Stimulated activated naive CD8-positive, alpha-beta T cell treated with anti-CD3 and anti-CD28 coated beads, Interleukin-15, Interleukin-2, amounts not matched to agents 100 ng/mL and 50 ng/mL, for 24 hours (primary cell): ENCODE data around the gene ZSWIM6.

Experiments used
- H3K27ac Mint-ChIP-seq: one replicate; pipeline ENCODE4 v1.8.0; 2021; ENCODE audit warnings: mild to moderate bottlenecking, mixed read lengths
- H3K27me3 Mint-ChIP-seq: one replicate; pipeline ENCODE4 v1.8.0; 2021; ENCODE audit warnings: mixed read lengths
- H3K36me3 Mint-ChIP-seq: one replicate; pipeline ENCODE4 v1.8.0; 2021; ENCODE audit warnings: low read depth, mixed read lengths
- H3K4me1 Mint-ChIP-seq: one replicate; pipeline ENCODE4 v1.8.0; 2021; ENCODE audit warnings: low read depth, mixed read lengths
- H3K4me3 Mint-ChIP-seq: one replicate; pipeline ENCODE4 v1.8.0; 2021; ENCODE audit warnings: mild to moderate bottlenecking, mixed read lengths
- H3K9me3 Mint-ChIP-seq: one replicate; pipeline ENCODE4 v1.8.0; 2021; ENCODE audit warnings: mixed read lengths

The ZSWIM6 gene

DNA sequence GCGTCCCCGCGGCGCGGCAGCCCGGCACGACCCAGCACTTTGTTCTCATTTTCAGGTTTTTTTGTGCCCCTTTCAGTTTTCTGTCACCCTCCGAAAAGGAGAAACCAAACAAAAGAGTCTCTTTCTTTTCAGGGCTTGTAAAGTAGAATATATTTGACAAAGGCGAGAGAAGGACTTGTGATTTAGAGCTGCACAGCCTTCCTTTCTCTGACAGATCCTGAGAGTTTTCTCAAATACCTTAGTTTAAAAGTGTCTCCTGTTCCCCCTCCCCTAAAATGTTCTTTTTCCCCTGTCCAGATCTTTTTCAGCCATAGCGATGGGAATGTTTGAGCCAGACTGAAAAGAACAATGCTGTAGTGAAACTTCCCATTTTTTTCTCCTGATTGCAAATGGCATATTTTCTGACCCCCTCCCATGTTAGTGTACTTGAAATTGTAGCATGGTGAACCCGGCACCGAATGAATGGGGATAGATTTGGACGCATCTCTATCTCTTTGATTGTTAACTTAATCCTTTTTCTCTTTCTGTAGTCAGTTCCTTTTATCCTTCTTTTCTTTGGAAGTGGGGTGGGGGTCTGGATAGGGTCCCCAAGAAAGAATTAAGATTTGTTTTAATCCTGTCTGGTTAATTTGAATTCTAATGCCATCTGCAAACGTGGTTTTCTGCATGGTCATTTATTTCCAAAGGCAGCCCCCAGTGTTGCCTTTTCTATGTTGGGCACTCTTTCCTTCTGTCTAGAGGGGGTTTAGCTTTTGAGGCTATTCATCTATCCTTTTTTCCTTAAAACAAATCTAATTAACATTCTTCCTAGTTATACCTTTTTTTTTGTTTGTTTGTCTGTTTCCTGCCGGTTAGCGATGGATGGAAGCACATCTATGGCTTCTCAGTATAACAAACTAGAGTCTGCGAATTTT is 2.2 kb downstream of the ZSWIM6 start:
- H3K4me1 Mint-ChIP-seq, result peaks cover 39% of the 10 kb centered on the region
- peaks cover 3% of the 10 kb centered on the region for H3K9me3 Mint-ChIP-seq
- peak overlapping the region; percentile 81 for H3K4me3 Mint-ChIP-seq
- H3K36me3 Mint-ChIP-seq, result peaks cover 4% of the 10 kb centered on the region
- H3K27ac Mint-ChIP-seq, result no peak overlapping the region
- peaks cover 15% of the 10 kb centered on the region for H3K27me3 Mint-ChIP-seq

DNA sequence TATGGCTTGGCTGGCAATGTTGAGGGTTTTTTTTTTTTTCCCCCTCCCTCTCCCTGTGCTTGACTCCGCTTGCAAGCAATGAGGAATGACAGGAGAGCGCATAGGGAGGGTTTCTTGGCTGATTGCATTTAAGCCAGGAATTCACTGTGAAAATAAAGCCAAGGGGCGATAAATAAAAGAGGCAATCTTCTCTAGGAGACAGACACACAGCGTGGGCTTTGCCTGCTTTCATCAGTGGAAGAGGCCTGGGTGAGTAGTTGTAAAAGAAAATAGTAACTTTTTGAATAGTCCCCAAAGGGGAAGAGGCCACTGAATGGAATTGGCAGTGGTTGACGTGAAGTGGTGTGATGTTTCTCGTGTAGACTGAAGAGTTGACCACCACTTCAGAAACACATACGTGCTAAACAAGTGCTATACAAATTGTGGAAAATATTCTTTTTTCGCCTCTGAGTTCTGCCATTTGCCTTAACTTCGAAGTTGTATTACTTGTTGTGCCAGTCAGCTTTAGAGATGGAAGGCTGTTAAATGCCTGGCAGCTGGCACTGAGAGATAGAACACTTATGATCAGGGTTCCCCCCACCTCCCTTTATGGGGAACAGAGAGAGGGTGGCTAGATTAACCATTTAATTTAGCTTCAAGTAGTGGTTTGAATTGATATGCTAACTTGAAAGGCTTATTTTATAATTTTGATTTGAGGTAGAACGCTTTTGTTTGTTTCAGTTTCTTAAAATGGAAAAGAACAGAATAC is 3.0 kb downstream of the ZSWIM6 start:
- peaks cover 3% of the 10 kb centered on the region for H3K9me3 Mint-ChIP-seq
- peaks cover 4% of the 10 kb centered on the region for H3K36me3 Mint-ChIP-seq
- H3K4me1 Mint-ChIP-seq, result peaks cover 34% of the 10 kb centered on the region
- H3K27ac Mint-ChIP-seq, result no peak overlapping the region
- H3K27me3 Mint-ChIP-seq, result peaks cover 11% of the 10 kb centered on the region
- peak overlapping the region; percentile 81 for H3K4me3 Mint-ChIP-seq

- peaks cover 3% of the 10 kb centered on the region for H3K9me3 Mint-ChIP-seq
- H3K4me3 Mint-ChIP-seq, result no peak overlapping the region
- peaks cover 1% of the 10 kb centered on the region for H3K27me3 Mint-ChIP-seq
- peaks cover 50% of the 10 kb centered on the region for H3K4me1 Mint-ChIP-seq
- H3K36me3 Mint-ChIP-seq, result peaks cover 4% of the 10 kb centered on the region
- H3K27ac Mint-ChIP-seq, result no peak overlapping the region
These were observed 7.7 kb downstream of the ZSWIM6 start for GRCh38 chr5:61339764-61340163.

GRCh38 chr5:61340775-61341361 is 8.8 kb downstream of the ZSWIM6 start:
- Mint-ChIP-seq H3K27ac (no peak overlapping the region), H3K9me3 (peaks cover 3% of the 10 kb centered on the region), H3K4me3 (no peak overlapping the region), H3K4me1 (peaks cover 45% of the 10 kb centered on the region), H3K27me3 (no peaks in the 10 kb centered on the region), H3K36me3 (peaks cover 4% of the 10 kb centered on the region)

DNA sequence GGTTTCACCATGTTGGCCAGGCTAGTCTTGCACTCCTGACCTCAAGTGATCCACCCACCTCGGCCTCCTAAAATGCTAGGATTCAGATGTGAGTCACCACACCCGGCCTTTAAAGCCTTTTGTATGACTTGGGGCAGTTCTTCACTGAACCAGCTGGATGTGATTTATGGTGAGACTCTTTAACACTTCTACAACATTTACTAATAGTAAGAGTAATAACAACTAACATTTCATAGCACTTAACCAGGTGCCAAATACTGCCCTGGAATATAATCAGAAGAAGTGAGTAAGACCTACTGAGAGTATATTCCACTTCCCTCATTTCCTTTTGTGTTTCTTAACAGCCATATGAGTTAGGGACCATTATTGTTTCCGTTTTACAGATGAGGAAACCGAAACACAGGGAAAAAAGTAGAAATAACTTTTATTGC is 10.0 kb downstream of the ZSWIM6 start:
- H3K27me3 Mint-ChIP-seq, result no peaks in the 10 kb centered on the region
- no peaks in the 10 kb centered on the region for H3K9me3 Mint-ChIP-seq
- peaks cover 44% of the 10 kb centered on the region for H3K4me1 Mint-ChIP-seq
- no peak overlapping the region for H3K4me3 Mint-ChIP-seq
- no peak overlapping the region for H3K27ac Mint-ChIP-seq
- peaks cover 2% of the 10 kb centered on the region for H3K36me3 Mint-ChIP-seq

DNA sequence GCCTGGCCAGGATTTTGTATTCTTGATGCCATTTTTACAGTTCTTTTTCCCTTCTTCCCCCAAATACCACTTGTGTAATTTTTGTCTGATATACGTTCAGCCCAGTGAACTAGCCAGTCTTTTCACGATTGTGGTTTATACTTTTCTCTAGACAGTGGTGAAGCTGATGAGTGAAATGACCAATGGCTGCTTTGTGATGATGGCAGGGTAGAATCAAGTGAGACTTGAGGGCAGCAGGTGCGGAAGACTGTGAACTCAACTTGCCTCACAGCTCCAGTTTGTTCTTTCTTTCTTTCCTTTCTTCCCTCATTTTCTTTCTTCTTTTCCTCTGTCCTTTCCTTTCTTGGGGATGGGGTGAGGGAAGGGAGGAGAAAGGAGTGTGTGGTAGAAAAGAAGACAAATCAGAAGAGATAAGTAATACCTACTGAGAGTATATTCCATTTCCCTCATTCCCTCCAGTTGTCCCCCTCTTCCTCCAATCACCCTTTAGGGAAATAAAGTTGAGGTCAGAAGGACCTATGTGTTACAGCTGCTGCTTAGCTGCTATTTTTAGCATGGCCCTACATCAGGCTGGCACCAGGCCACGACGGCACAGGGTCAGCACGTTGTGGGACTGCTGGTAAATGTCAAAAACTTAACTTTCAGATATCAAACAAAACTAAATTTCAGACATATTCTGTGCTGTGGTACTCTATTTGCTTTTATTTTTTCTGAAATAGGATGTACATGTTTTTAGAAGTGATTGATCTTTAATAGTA is 12.3 kb downstream of the ZSWIM6 start:
- Mint-ChIP-seq H3K4me1 (peaks cover 51% of the 10 kb centered on the region), H3K4me3 (no peak overlapping the region), H3K27ac (no peak overlapping the region)

GRCh38 chr5:61346511-61346910 is 14.5 kb downstream of the ZSWIM6 start:
- Mint-ChIP-seq H3K36me3 (peaks cover 11% of the 10 kb centered on the region), H3K27me3 (no peaks in the 10 kb centered on the region), H3K4me1 (peaks cover 43% of the 10 kb centered on the region), H3K4me3 (no peak overlapping the region), H3K9me3 (no peaks in the 10 kb centered on the region), H3K27ac (no peak overlapping the region)

More for the DNA sequence above, 12.3 kb downstream of the ZSWIM6 start:
- H3K36me3 Mint-ChIP-seq, result peaks cover 11% of the 10 kb centered on the region
- no peaks in the 10 kb centered on the region for H3K27me3 Mint-ChIP-seq
- no peaks in the 10 kb centered on the region for H3K9me3 Mint-ChIP-seq

DNA sequence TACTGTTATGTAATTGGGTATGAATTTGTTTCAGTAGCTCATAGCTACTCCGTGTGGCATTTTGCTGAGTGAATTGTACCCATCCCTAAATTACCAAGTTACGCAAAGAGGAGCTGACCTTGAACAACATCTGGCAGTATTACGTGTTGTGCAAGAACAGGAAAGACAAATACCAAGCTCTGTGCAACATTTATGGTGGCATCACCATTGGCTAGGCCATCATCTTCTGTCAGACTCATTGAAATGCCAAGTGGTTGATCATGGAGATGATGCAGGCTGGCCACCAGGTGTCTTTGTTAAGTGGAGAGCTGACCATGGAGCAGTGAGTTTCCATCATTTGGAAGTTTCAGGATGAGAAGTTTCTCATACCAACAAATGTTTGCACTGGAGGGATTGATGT is 15.0 kb downstream of the ZSWIM6 start:
- Mint-ChIP-seq H3K36me3 (peaks cover 11% of the 10 kb centered on the region), H3K27me3 (no peaks in the 10 kb centered on the region), H3K9me3 (no peaks in the 10 kb centered on the region), H3K4me1 (peaks cover 38% of the 10 kb centered on the region), H3K27ac (no peak overlapping the region), H3K4me3 (no peak overlapping the region)

GRCh38 chr5:61348447-61348846 is 16.4 kb downstream of the ZSWIM6 start:
- peaks cover 11% of the 10 kb centered on the region for H3K36me3 Mint-ChIP-seq
- H3K4me1 Mint-ChIP-seq, result peaks cover 38% of the 10 kb centered on the region
- no peaks in the 10 kb centered on the region for H3K9me3 Mint-ChIP-seq
- H3K4me3 Mint-ChIP-seq, result no peak overlapping the region
- H3K27me3 Mint-ChIP-seq, result no peaks in the 10 kb centered on the region
- no peak overlapping the region for H3K27ac Mint-ChIP-seq

DNA sequence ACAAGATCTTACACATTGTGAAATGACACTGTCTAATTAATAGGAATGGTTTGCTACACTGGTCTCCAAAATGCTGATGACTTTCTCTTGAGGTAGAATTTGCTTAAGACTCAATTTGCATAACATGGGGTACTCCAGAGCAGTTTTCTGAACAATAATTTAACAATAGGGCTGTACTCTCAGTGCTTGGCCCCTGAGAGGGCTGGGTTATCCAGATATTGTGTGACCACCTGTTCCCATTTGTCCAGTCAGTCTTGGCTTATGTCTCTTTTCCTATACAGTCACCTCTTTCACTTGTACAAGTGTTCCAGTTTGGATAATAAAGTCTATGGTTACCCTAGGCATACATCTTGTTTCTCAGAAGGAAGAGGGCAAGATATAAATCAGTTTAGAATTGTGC is 17.9 kb downstream of the ZSWIM6 start:
- Mint-ChIP-seq H3K4me3 (no peak overlapping the region), H3K4me1 (peaks cover 29% of the 10 kb centered on the region), H3K27me3 (no peaks in the 10 kb centered on the region), H3K27ac (no peak overlapping the region), H3K9me3 (no peaks in the 10 kb centered on the region), H3K36me3 (peaks cover 11% of the 10 kb centered on the region)

GRCh38 chr5:61350535-61350934 is 18.5 kb downstream of the ZSWIM6 start:
- H3K36me3 Mint-ChIP-seq, result peaks cover 11% of the 10 kb centered on the region
- H3K4me1 Mint-ChIP-seq, result peaks cover 28% of the 10 kb centered on the region
- H3K9me3 Mint-ChIP-seq, result no peaks in the 10 kb centered on the region
- H3K27me3 Mint-ChIP-seq, result no peaks in the 10 kb centered on the region
- no peak overlapping the region for H3K27ac Mint-ChIP-seq
- no peak overlapping the region for H3K4me3 Mint-ChIP-seq

DNA sequence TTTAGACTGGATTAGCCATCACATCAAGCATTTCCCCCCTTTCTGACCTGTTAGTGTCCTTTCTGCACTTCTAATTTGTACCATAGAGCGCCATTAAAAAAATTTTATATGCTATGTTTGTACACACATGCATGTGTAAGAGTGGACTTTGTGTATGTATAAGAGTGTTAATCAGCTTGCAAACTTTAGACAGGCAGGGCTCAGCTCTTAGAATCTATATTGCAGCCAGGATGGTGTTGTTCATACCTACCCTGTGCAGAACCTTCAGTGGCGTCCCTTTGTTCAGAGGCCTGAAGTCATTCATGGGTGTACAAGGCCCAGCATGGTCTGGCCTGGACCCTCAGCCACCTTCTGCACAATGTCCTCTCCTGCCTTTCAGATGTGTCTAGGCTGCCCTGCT is 19.7 kb downstream of the ZSWIM6 start:
- H3K27ac Mint-ChIP-seq, result no peak overlapping the region
- H3K4me3 Mint-ChIP-seq, result no peak overlapping the region
- H3K27me3 Mint-ChIP-seq, result no peaks in the 10 kb centered on the region
- H3K36me3 Mint-ChIP-seq, result peaks cover 11% of the 10 kb centered on the region
- peaks cover 28% of the 10 kb centered on the region for H3K4me1 Mint-ChIP-seq
- no peaks in the 10 kb centered on the region for H3K9me3 Mint-ChIP-seq

DNA sequence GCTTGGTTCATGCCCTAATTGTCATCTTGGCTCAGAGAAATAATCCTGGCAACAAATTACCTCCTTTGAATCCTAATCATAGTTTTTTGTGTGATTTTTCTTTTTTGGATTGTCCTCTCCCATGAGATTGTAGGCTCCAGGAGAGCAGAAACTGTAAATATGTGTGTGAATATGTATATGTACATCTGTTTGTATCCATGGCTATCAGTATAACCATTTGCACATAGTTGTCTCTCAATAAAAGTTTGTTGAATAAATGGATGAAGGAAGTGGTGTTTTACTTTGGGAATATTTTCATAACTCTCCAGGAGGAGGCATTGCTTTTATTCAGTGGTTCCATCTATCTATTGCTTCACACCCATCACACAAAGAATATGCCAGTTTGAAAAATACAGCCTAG is 20.1 kb downstream of the ZSWIM6 start:
- peaks cover 4% of the 10 kb centered on the region for H3K9me3 Mint-ChIP-seq
- peaks cover 13% of the 10 kb centered on the region for H3K36me3 Mint-ChIP-seq
- H3K27ac Mint-ChIP-seq, result no peak overlapping the region
- H3K4me1 Mint-ChIP-seq, result peaks cover 25% of the 10 kb centered on the region
- H3K27me3 Mint-ChIP-seq, result no peaks in the 10 kb centered on the region
- no peak overlapping the region for H3K4me3 Mint-ChIP-seq

DNA sequence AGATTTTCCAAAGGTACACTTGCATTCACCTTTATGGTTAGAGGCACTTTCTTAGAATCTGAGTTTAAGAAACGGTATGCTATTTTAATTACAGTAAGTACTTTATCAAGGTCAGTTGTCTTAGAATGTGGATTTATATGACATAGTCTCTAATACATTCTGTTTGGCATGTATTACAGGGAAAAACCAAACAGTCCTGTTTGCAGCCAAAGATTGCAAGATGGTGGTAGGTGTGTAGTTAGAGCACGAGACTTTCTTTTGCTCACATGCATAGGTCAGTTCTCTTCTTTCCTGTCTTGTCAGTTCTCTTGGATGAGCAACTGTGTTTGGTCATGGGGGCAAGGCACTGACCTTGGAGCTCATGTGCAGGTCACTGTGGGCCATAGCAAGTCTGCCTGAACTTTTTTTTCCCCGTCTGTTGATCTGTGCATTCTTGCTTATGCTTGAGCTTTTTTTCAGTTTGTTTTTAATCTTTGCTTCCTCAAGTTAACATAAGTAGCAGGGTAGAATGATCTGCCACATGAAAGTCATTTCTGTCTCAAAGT is 20.6 kb downstream of the ZSWIM6 start:
- Mint-ChIP-seq H3K9me3 (peaks cover 4% of the 10 kb centered on the region), H3K36me3 (peaks cover 8% of the 10 kb centered on the region), H3K27me3 (no peaks in the 10 kb centered on the region), H3K27ac (no peak overlapping the region), H3K4me3 (no peak overlapping the region), H3K4me1 (peaks cover 25% of the 10 kb centered on the region)
